PC-3 (cell line): Measurements from ENCODE around the gene DSTN. TPM values are rescaled to one million over a fixed set of nuclear protein-coding genes. Genes with fewer than 3 reads are reported as not detected.

Source experiments
- ATAC-seq: fragments of 200-7000 bp; cut with Tn5 transposase; 2 replicates; pipeline ENCODE4 v1.9.1; 2020; ENCODE audit warnings: mild to moderate bottlenecking, moderate library complexity
- BruUV-seq: library from RNA; stranded (reverse); fragments of 400-500 nt; replicated peaks from 2 replicates; lab custom pipeline; 2021; lab: Mats Ljungman, UMichigan
- CTCF ChIA-PET: fragments of 300-600 bp; sonication (Branson Sonifier 250); formaldehyde crosslinking; loops from one replicate; lab custom pipeline; 2022; ENCODE audit warnings: antibody characterized with exemption; lab: Charles Lee
- POLR2A ChIA-PET: fragments of 300-600 bp; sonication (Branson Sonifier 250); formaldehyde crosslinking; loops from one replicate; lab custom pipeline; 2022; ENCODE audit warnings: antibody characterized with exemption; ENCODE audit not compliant: unreplicated experiment; lab: Charles Lee
- DNase-seq: peaks from one replicate; pipeline ENCODE4 v3.0.0-alpha.2; 2015
- H2AFZ ChIP-seq: fragments of 300-600 bp; sonication (generic); 2 replicates; pipeline ENCODE4 v1.6.0; 2016; ENCODE audit warnings: antibody characterized with exemption, low read length
- H3F3A ChIP-seq: fragments of 300-600 bp; sonication (generic); one replicate; pipeline ENCODE4 v1.6.0; 2017; ENCODE audit warnings: antibody characterized with exemption, low read length, control low read depth, mild to moderate bottlenecking; ENCODE audit not compliant: unreplicated experiment
- H3K27ac ChIP-seq: fragments of 300-600 bp; sonication (generic); 2 replicates; pipeline ENCODE4 v1.5.1; 2016; ENCODE audit warnings: mild to moderate bottlenecking, low read length
- H3K27me3 ChIP-seq: fragments of 300-600 bp; sonication (generic); 2 replicates; pipeline ENCODE4 v1.6.1; 2016; ENCODE audit warnings: low read length, mixed read lengths
- H3K36me3 ChIP-seq: fragments of 300-600 bp; sonication (generic); 2 replicates; pipeline ENCODE4 v1.6.1; 2016; ENCODE audit warnings: low read depth, mixed run types, low read length, mixed read lengths
- H3K4me1 ChIP-seq: fragments of 300-600 bp; sonication (generic); 2 replicates; pipeline ENCODE4 v1.5.1; 2016; ENCODE audit warnings: low read length; ENCODE audit not compliant: insufficient read depth
- H3K4me2 ChIP-seq: fragments of 300-600 bp; sonication (generic); 2 replicates; pipeline ENCODE4 v1.6.0; 2016; ENCODE audit warnings: low read length
- H3K4me3 ChIP-seq: fragments of 300-600 bp; sonication (generic); 2 replicates; pipeline ENCODE4 v1.5.1; 2016; ENCODE audit warnings: mild to moderate bottlenecking, low read length, mixed read lengths
- H3K79me2 ChIP-seq: fragments of 300-600 bp; sonication (generic); 2 replicates; pipeline ENCODE4 v1.6.1; 2017; ENCODE audit warnings: low read length, mixed read lengths
- H3K9ac ChIP-seq: fragments of 300-600 bp; sonication (generic); 2 replicates; pipeline ENCODE4 v1.6.0; 2016; ENCODE audit warnings: mild to moderate bottlenecking, low read length
- H3K9me2 ChIP-seq: fragments of 300-600 bp; sonication (generic); replicated peaks from 2 replicates; pipeline ENCODE4 v1.6.1; 2016; ENCODE audit warnings: mixed run types, low read length, mixed read lengths
- H3K9me3 ChIP-seq: fragments of 300-600 bp; sonication (generic); 2 replicates; pipeline ENCODE4 v1.6.1; 2016; ENCODE audit warnings: low read length, mixed read lengths
- H4K20me1 ChIP-seq: fragments of 300-600 bp; sonication (generic); 2 replicates; pipeline ENCODE4 v1.6.1; 2016; ENCODE audit warnings: low read length, mixed read lengths
- CTCF ChIP-seq: fragments of 300-600 bp; sonication (generic); conservative IDR thresholded peaks from 2 replicates; pipeline ENCODE4 v1.5.1; 2017; ENCODE audit warnings: antibody characterized with exemption, low read depth, mild to moderate bottlenecking, low read length
- EZH2 ChIP-seq: fragments of 300-600 bp; sonication (generic); IDR thresholded peaks from one replicate; pipeline ENCODE4 v1.6.1; 2017; ENCODE audit warnings: antibody characterized with exemption, mild to moderate bottlenecking, low read length; ENCODE audit not compliant: unreplicated experiment
- EZH2phosphoT487 ChIP-seq: fragments of 300-600 bp; sonication (generic); IDR thresholded peaks from 2 replicates; pipeline ENCODE4 v1.6.1; 2018; ENCODE audit warnings: mild to moderate bottlenecking, antibody characterized with exemption, low read length, borderline replicate concordance
- intact Hi-C: fragments of 100-400 bp; cut with micrococcal nuclease; formaldehyde crosslinking; loops from 2 replicates; pipeline ENCODE4 v1.9.0; 2023
- total RNA-seq: library from RNA; depleted of rRNA; stranded (reverse); fragments of >200 nt; gene quantifications from 2 replicates; pipeline ENCODE4 v1.2.3, GENCODE V29; 2014

The DSTN gene
- total RNA-seq, 1 experiment from 2014 or later, result 182 TPM

GRCh38 chr20:17630151-17630805, 60.4 kb downstream of the DSTN start:
- no peaks in the 10 kb centered on the region for H3F3A ChIP-seq
- no peak overlapping the region for H3K4me2 ChIP-seq
- H3K36me3 ChIP-seq, result peaks cover 58% of the 10 kb centered on the region; the same call in 1 of the 2 replicates
- H4K20me1 ChIP-seq, result no peaks in the 10 kb centered on the region
- H3K79me2 ChIP-seq, result no peaks in the 10 kb centered on the region
- H3K4me1 ChIP-seq, result no peaks in the 10 kb centered on the region
- H3K27ac ChIP-seq, result no peak overlapping the region
- no peak overlapping the region for H3K9ac ChIP-seq
- ATAC-seq, result no peak
- H2AFZ ChIP-seq, result no peak overlapping the region
- H3K27me3 ChIP-seq, result no peaks in the 10 kb centered on the region
- H3K9me2 ChIP-seq, result no peaks in the 10 kb centered on the region
- no peak overlapping the region for H3K4me3 ChIP-seq
- ChIA-PET POLR2A (no interaction called here), CTCF (no interaction called here)
- intact Hi-C loops, result no loop called here
- DNase-seq, result no peak
- H3K9me3 ChIP-seq, result no peaks in the 10 kb centered on the region
- TF ChIP-seq EZH2, result no peak
- no peak for TF ChIP-seq EZH2phosphoT487
- no TSS peak for BruUV-seq

GRCh38 chr20:17630806-17631195, 60.9 kb downstream of the DSTN start:
- ChIA-PET CTCF (no interaction called here), POLR2A (no interaction called here)
- no peak overlapping the region for H3K27ac ChIP-seq
- no peaks in the 10 kb centered on the region for H3K79me2 ChIP-seq
- H3K36me3 ChIP-seq, result peaks cover 60% of the 10 kb centered on the region; the same call in 1 of the 2 replicates
- BruUV-seq, result no TSS peak
- H2AFZ ChIP-seq, result no peak overlapping the region
- DNase-seq (no peak), ATAC-seq (no peak)
- intact Hi-C loops, result no loop called here
- TF ChIP-seq EZH2, result no peak
- no peak for TF ChIP-seq CTCF
- TF ChIP-seq EZH2phosphoT487, result no peak
- H3F3A ChIP-seq, result no peaks in the 10 kb centered on the region
- no peak overlapping the region for H3K4me2 ChIP-seq
- no peaks in the 10 kb centered on the region for H3K9me3 ChIP-seq
- no peak overlapping the region for H3K9ac ChIP-seq
- H3K27me3 ChIP-seq, result no peaks in the 10 kb centered on the region
- no peaks in the 10 kb centered on the region for H3K9me2 ChIP-seq
- H3K4me1 ChIP-seq, result no peaks in the 10 kb centered on the region
- H3K4me3 ChIP-seq, result no peak overlapping the region
- H4K20me1 ChIP-seq, result no peaks in the 10 kb centered on the region

GRCh38 chr20:17631576-17632319, 61.9 kb downstream of the DSTN start:
- Histone ChIP-seq H2AFZ (no peak overlapping the region), H3K9ac (no peak overlapping the region), H3K4me2 (no peak overlapping the region), H3K36me3 (peaks cover 68% of the 10 kb centered on the region; the same call in 1 of the 2 replicates), H3K9me3 (no peaks in the 10 kb centered on the region), H3K4me1 (no peaks in the 10 kb centered on the region), H3K9me2 (no peaks in the 10 kb centered on the region), H3K27me3 (no peaks in the 10 kb centered on the region), H4K20me1 (0 out of 2 replicates have a peak, but pooled peaks cover 3% of the 10 kb centered on the region), H3F3A (no peaks in the 10 kb centered on the region), H3K79me2 (no peaks in the 10 kb centered on the region), H3K4me3 (no peak overlapping the region), H3K27ac (no peak overlapping the region)
- BruUV-seq, result no TSS peak
- TF ChIP-seq EZH2phosphoT487 (no peak), CTCF (no peak)
- intact Hi-C loops, result no loop called here
- DNase-seq (no peak), ATAC-seq (no peak)
- ChIA-PET POLR2A (no interaction called here), CTCF (no interaction called here)
